ENCODE measurements around the gene TRIM26.
"Not testable (repeated sequence)": the region's sequence is repeated elsewhere in the genome, so short reads cannot be mapped to it uniquely, and the experiment has no call there.

The TRIM26 gene

GRCh38 chr6:30212865-30213666, at the start of gene TRIM26:
TRIM26 (minus strand) TSS chr6:30213406; CDS start chr6:30199103, 14,303 bp downstream.
- DNase-seq (ENCODE audit: low read depth in 2 of 2): peak; percentile 94 to 96

GRCh38 chr6:30260036-30260504, 46.9 kb upstream of the TRIM26 start:
- DNase-seq (ENCODE audit: low read depth in 2 of 2): no peak

GRCh38 chr6:30259140-30260035, 46.2 kb upstream of the TRIM26 start:
- peak; percentile 37 to 38 for DNase-seq (ENCODE audit: low read depth in 2 of 2)

- no peak for DNase-seq (ENCODE audit: low read depth in 2 of 2)
Observed at GRCh38 chr6:30258204-30258603, 45.0 kb upstream of the TRIM26 start.

GRCh38 chr6:30252417-30252816, 39.2 kb upstream of the TRIM26 start:
- DNase-seq (ENCODE audit: low read depth in 2 of 2): not testable (repeated sequence)

GRCh38 chr6:30244560-30244959, 31.4 kb upstream of the TRIM26 start:
- DNase-seq (ENCODE audit: low read depth in 2 of 2): no peak

- no peak for DNase-seq (ENCODE audit: low read depth in 2 of 2)
Observed at GRCh38 chr6:30238178-30238795, 25.1 kb upstream of the TRIM26 start.

- DNase-seq (ENCODE audit: low read depth in 2 of 2): no peak
Observed at GRCh38 chr6:30234356-30234755, 21.1 kb upstream of the TRIM26 start.

- DNase-seq (ENCODE audit: low read depth in 2 of 2): no peak
Observed at GRCh38 chr6:30231067-30231466, 17.9 kb upstream of the TRIM26 start.

- no peak for DNase-seq (ENCODE audit: low read depth in 2 of 2)
Observed at GRCh38 chr6:30227763-30228487, 14.7 kb upstream of the TRIM26 start.

GRCh38 chr6:30227242-30227722, 14.1 kb upstream of the TRIM26 start:
- no peak for DNase-seq (ENCODE audit: low read depth in 2 of 2)

GRCh38 chr6:30223339-30223738, 10.1 kb upstream of the TRIM26 start:
- no peak for DNase-seq (ENCODE audit: low read depth in 2 of 2)

GRCh38 chr6:30221956-30222355, 8.8 kb upstream of the TRIM26 start:
- not testable (repeated sequence) for DNase-seq (ENCODE audit: low read depth in 2 of 2)

- not testable (repeated sequence) for DNase-seq (ENCODE audit: low read depth in 2 of 2)
Observed at GRCh38 chr6:30221395-30221794, 8.2 kb upstream of the TRIM26 start.

GRCh38 chr6:30219244-30219643, 6.0 kb upstream of the TRIM26 start:
- DNase-seq (ENCODE audit: low read depth in 2 of 2): no peak

GRCh38 chr6:30216096-30216495, 2.9 kb upstream of the TRIM26 start:
- no peak for DNase-seq (ENCODE audit: low read depth in 2 of 2)

GRCh38 chr6:30214657-30214982, 1.4 kb upstream of the TRIM26 start:
- DNase-seq (ENCODE audit: low read depth in 2 of 2): no peak

- DNase-seq (ENCODE audit: low read depth in 2 of 2): peak; percentile 68 to 70
Observed at GRCh38 chr6:30213957-30214656, 901 bp upstream of the TRIM26 start.

- DNase-seq (ENCODE audit: low read depth in 2 of 2): no peak
Observed at GRCh38 chr6:30213667-30213956, 406 bp upstream of the TRIM26 start.

GRCh38 chr6:30211899-30212298, 1.3 kb downstream of the TRIM26 start:
- no peak for DNase-seq (ENCODE audit: low read depth in 2 of 2)

- no peak for DNase-seq (ENCODE audit: low read depth in 2 of 2)
Observed at GRCh38 chr6:30211306-30211705, 1.9 kb downstream of the TRIM26 start.

All from stimulated activated CD8-positive, alpha-beta memory T cell treated with anti-CD3 and anti-CD28 coated beads, Interleukin-15, amount 100 ng/mL, for 48 hours (primary cell).